ENCODE data around the gene HDAC10. TPM values are rescaled to one million over a fixed set of nuclear protein-coding genes. Genes with fewer than 3 reads are reported as not detected.

Gene HDAC10, protein sequence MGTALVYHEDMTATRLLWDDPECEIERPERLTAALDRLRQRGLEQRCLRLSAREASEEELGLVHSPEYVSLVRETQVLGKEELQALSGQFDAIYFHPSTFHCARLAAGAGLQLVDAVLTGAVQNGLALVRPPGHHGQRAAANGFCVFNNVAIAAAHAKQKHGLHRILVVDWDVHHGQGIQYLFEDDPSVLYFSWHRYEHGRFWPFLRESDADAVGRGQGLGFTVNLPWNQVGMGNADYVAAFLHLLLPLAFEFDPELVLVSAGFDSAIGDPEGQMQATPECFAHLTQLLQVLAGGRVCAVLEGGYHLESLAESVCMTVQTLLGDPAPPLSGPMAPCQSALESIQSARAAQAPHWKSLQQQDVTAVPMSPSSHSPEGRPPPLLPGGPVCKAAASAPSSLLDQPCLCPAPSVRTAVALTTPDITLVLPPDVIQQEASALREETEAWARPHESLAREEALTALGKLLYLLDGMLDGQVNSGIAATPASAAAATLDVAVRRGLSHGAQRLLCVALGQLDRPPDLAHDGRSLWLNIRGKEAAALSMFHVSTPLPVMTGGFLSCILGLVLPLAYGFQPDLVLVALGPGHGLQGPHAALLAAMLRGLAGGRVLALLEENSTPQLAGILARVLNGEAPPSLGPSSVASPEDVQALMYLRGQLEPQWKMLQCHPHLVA
- total RNA-seq, result 52.4 TPM

DNA sequence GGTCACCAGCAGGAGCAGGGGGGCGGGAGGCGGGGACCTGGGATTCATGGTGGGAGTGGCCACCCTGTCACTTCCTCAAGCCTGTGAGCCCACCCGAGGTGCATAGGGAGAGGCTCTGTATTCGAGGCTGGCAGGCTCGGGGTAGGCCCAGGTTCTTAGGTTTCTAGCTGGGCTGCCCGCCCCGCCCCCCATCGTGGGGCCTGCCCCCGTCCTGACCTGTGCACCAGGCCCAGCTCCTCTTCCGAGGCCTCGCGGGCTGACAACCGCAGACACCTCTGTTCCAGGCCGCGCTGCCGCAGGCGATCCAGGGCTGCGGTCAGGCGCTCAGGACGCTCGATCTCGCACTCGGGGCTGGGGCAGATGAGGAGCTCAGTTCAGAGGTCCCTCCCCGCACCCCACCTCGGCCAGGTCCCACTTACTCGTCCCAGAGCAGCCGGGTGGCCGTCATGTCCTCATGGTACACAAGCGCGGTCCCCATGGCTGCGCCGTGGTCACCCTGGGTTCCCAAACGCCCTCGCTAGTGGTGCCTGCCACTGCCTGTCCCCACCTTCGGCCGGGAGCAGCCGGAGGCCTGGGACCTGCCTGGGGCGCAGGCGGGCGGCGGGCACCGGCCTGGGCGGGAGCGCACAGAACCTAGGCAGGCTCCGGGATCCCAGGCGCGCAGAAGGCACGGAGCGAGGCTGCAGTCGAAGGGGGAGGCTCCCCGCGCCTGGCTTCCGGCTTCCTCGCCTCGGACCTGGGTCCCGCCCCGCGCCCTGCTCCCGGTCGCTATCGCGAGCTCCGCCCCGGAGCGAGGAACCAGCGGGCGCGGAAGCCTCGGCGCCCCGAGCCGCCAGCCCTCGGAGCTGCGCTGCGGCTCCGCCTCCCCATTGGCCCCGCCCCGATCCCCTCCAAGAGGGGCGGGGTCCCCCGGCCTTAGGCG lies at the start of gene HDAC10:
HDAC10 (minus strand) TSS at position 711 of the 922 bp plus-strand sequence; CDS start at position 478, 233 bp downstream.
- peak; percentile 82 for DNase-seq (ENCODE audit: low spot score)

DNA sequence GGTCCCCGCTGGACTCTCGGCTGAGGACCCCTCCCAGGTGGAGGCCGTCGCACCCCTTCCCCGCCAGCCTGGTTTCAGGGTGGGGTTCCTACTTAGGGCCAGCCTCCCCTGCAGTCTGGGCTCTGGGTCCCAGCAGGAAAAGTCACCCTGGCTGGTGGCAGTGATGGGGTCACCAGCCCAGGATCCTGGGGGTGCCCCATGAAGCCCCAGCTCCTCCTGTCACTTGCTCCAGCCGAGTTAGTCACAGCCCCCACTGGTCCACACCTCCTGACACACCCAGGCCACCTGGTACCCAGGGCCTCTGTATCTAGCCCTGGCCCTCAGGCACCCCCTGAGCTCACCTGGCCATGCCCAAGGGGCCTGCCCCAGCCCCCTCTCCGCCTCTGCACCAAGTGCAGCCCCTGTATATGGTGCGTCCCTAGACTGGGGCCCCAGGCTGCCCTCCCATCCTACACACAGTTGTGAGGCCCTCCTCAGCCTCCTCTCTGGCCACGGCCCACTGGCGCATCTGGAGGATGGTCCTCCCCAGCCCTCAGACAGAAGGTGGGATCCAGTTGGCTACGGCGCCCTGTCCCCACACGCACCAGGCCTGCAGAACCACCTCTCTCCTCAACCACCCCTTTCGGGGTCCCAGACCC lies 49.7 kb upstream of the HDAC10 start:
- no peak for DNase-seq (ENCODE audit: low spot score)

DNA sequence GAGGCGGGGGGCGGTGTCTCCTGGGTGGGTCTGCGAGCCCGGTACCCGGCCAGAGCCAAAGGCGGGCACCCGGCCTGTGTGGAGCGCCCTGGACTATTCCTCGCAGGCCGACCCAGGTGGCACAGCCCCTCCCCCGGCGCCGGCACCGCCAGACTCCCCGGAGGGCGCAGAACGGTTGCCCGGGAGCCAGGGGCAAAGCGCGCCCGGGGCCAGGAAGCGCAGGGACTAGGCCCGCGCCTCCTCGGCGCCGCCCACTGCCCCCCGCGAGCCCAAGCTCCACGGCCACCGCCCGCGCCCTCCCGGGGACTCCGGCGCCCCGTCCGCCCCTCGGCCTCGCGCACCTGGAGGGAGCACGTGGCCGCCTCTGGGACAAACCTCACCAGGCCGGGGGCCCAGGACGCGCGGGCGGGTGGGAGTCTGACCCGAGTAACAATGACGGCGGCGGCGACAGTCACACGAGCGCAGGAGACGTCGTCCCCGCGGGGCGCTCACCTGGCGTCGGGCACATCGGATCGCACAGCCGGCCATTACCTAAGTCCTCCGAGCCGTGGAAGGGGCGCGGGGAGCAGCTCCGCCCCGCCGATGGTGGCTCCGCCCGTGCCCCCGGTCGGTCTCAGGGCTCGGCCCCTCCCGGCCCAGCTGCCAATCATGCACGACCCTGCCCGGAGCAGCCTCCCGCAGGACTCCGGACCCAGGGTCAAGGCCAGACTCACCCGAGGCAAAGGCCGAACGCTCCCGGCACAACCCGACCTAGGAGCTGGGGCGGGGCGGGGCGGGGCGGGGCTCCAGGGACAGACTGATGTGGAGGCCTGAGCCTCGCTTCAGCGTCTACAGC lies 48.9 kb upstream of the HDAC10 start:
- DNase-seq (ENCODE audit: low spot score), result no peak

DNA sequence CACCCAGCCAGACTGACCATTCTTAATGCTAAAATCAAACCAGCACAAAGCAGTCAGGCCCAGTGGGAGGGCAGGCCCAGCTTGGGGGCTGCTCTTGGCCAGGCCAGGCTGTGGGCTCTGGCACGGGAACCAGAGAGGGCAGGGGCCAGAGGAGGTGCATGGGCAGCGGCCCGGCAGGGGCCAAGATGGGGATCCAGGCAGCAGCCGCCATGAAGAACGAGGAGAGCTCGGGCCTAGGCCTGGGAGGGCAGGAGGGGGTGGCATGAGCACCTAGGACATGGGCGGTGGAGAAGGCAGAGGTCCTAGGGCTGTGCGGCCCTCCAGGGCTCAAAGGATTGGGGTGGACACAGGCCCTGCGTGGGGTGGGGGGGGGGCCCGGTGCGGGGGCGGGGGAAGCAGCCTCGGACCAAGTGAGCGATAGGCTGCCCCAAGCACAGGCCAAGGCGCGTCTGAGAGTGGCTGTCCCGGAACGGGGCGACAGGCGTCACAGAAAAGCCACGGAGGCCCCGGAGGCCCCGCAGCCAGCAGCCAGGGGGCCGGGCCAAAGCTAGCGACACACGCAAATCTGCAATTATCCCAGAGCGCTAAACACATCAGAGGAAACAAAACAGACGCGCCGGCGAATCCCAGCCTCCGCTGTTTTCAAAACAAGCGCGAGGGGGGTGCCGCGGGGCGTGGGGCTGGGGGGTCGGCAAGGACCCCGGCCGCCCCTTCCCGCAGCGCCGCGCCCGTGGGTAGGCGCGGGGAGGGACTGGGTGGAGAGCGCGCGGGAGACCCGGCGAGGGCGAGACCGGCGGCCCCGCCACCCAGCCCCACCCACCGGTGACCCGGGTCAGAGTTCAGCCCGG lies 48.1 kb upstream of the HDAC10 start:
- DNase-seq (ENCODE audit: low spot score), result no peak

DNA sequence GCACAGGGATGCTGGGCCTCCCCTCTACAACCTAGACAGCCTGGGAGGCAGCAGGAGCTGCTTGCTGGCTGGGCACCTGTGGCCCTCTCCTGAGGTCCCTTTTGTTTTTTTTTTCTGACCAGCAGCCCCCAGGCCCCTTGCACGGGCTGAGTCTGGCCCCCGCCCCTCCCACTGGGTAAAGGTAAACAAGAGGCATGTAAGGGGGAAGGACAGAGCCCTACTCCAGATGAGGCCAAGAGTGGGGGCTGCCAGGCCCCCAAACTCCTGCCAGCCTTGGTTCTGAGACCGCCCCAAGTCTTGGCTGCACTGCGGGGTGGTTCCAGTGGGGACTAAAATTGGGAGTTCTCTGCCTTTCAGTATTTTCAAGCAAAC lies 47.2 kb upstream of the HDAC10 start:
- DNase-seq (ENCODE audit: low spot score), result no peak

DNA sequence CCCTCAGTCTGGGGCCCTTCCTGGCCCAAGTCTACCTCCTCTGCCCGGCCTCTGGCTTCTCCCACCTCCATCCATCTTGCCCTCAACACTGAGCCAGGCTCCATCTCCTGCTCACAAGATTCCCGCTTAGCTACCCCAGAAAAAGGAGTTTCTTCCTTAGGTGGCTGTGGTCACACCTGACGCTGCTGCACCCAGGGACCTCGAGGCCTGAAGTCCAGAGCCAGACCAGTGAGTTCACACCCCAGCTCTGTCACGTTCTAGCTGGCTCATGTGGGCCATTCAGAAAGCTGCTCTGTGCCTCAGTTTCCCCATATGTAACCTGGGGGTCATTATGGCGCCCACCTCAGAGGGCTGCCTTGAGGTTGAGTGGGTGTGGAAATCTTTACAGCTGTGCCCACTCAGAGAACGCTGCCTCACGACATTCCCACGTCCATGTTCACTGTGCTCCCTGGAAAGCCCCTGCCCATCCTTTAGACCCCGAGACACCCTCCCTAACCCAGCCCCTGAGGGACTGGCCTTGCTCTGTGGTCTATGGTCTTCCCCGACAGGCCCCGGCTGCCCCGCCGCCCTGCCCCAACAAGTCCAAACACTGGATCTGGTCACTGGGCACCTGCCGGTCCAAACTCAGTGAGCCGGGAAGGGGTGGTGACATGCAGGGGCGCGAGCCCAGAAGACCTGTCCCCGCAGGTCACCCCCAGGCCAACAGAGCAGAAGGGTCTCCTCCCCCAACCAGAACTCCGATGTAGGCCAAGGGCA lies 46.6 kb upstream of the HDAC10 start:
- DNase-seq (ENCODE audit: low spot score), result no peak

DNA sequence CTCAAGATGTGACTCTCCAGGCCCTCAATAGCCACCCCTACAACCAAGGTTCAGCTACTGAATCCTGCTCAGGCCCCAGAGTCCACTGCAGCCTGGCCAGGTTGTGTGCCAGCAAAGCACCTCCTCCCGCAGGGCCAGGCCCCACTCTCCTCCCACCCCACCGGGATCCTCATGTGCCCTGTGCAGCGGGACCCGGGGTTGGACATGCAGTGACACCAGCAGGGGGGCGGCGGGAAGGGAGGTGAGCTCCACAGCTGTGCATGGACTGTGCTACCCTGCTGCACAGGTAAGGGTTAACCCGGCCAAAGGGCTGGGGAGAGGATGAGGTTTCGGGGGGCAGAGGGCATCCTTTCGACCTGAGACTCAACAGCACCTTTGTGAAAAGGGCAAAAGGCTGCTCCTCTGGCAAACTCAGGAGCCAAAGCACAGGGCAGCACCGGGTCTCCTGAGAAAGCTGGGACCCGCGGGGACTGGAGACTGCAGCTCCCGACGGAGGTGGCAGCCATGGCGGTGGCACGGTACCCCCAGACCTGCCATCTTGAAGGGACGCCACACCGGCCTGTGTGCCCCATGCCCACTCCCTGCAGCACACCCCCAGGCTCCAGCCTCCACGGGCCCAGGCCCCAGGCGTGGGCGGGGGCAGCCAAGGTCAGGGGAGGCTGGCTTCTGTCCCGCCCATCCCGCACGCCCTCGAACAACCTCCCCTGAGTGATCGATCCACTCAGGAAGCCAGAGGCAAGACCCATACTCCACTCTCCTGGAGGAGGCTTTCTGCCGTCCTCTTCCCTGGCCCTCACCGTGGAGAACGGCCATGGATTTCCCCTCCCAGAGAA lies 45.8 kb upstream of the HDAC10 start:
- DNase-seq (ENCODE audit: low spot score), result no peak

DNA sequence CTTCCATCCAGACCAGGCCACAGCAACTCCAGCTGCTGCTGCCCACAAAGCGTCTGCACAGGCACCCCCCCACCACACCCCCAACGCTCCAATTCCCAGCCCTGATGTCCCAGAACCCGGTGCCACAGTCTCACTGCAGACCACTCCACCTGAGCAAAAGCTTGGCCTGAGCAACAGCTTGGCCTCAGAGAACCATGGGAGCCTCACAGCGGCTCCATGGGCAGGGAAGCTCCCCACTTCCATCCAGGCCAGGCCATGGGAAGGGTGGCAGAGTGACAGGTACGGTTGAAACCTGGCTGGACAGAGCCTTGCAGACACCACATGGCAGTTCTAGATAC lies 43.2 kb upstream of the HDAC10 start:
- no peak for DNase-seq (ENCODE audit: low spot score)

DNA sequence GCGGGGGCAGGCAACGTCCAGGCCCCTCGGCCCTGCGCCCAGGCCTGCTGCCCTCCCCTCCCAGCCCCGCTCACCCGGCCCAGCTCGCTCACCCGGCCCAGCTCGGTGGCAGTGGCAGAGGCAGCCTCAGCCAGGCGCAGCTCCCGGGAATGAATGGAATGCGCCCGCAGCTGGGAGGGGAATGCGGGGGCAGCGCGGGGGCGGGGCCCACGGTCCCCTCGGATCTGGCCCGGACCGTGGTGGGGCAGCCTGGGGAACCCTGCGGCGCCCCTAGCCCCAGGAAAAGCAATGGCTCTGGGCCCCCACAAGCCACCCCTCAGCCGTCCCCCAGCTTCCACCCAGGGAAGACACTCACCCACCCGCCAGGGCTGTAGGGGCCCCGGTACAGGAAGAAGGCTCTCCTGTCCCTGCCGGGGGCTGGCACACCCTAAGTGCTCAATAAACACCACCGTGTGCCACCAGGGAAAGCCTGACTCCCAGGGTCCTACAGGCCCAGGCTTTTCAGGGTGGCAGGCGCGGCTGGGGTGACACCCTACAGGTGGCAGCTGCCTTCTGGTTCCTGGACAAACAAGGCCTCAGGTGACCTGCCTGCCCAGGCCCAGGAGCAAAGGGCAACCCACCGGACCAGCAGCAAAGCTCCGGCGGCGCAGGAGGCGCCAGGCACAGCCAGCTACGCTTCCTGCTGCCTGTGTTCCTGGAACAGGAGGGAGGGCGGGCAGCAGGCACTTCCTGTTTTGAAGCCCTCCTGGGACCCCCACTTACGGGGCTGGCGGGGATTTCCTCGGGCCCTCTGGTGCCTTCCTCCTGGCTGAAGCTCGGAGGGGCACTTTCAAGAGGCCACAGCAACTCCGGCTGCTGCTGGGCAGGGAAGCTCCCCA lies 42.6 kb upstream of the HDAC10 start:
- peak; percentile 81 for DNase-seq (ENCODE audit: low spot score)

DNA sequence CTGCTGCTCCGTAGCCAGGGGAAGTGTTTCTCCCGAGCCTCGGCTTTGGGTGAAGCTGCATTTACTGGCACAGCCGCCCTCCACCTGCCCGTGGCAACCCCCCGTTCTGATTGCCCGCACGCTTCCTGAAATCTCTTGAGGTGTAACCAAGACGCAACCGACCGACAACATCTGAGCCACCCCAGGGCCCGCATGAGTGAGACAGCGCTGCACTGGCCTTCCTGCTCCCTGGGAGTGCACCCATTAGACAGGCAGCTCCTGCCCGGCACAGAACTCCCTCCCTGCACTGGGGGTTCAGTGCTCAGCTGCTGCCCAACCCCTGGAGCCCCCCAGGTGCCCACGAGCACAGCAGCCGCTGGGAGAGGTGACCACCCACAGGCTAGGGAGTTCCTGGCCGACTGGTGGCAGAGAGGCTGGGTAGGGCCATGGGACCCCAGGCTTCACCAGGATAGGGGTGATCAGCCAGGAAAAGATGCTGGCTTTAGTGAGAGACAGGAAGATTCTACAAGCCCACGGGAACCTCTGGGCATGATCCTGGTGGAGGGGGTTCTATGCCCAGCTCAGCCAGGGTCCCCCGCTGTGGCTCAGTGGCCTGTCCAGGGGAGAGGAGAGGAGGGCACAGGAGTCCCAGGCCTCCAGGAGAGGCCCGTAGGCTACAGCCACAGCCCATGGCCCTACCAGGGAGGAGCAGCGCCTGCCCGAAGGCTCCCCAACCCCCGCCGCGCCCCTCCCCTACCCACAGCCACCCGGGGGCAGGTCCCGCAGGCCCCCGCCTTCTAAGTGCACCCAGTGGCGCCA lies 41.8 kb upstream of the HDAC10 start:
- DNase-seq (ENCODE audit: low spot score), result no peak

DNA sequence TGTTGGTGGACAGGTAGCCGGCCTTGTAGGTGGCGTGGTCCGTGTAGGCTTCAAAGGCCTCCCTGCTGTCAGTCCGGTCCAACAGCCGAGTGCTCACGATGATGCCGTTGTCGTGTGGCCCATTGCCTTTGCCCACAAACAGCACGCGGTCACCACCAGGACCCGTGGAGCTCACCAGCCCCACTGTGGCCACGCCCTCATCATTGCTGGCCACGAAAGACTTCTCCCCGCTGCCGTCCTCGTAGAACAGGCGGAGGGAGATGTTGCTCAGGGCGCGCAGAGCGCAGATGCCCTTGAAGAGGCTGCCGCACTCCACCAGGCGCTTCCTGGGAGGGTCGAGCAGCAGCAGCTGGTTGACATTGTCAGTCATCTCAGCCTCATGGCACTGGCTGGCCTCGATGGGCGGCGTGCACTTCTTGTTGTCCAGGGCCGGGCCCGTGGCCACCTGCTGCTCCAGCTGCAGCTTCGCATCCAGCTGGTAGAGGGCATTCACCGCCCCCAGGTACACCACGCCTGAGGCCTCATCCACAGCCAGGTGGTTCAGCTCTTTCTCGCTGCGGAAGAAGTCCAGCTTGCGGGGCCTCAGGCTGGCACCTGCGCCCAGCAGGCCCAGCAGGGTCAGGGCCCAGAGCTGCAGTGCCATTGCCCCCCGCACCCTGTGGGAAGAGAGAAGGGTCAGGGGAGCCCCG lies 39.0 kb upstream of the HDAC10 start:
- DNase-seq (ENCODE audit: low spot score), result no peak

DNA sequence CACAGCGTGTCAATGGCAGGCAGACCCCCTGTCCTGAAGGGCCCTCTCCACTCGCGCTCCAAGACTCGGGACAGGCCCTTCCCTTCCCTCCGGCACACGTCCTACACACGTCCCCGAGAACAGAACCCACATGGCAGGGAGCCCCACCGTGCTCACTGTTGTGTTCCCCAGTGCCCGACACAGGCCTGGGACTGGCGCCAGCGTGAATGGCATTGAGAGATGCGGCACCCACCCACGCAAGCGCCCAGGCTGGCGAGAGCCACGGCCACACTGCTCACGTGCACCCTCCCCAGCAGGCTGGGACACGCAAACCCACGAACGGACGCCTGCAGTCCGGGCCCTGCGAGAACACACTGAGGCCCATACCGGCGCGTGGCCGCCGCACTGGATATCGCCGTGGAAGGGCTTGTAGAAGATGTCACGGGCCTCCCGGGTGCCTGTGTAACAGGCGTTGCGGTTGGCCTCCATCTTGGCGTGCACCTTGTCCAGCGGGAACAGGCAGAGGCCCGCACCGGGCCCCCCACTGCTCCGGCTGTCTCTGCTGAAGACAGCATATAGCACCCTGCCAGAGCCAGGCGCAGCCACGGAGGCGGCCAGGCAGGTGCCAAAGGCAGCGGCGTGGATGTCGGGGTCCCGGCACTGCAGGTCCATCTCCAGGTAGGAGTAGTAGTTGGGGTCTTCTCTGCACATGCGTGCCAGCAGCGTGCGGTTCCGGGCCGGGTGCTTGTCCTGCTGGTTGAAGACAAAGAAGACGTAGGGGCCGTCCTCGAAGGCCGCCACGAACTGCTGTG lies 38.3 kb upstream of the HDAC10 start:
- no peak for DNase-seq (ENCODE audit: low spot score)

DNA sequence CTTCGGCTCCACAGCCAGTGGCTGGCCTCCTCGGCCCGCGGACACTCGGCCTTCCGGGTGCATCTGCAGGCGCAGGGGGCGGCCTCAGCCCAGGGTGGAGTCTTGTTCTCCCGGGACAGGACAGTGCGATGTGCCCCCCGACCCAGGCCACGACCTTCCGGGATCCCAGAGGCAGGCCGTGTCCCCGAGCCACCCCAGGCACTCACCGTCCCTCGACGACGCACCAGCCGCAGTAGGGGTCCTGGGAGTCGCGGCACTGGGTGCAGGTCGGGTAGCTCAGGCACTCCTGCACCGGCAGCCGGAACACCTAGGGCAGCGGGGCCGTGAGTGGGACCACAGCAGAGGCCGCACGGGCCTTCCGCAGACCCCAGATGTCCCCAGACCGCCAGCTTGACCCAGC lies 36.7 kb upstream of the HDAC10 start:
- DNase-seq (ENCODE audit: low spot score), result no peak

DNA sequence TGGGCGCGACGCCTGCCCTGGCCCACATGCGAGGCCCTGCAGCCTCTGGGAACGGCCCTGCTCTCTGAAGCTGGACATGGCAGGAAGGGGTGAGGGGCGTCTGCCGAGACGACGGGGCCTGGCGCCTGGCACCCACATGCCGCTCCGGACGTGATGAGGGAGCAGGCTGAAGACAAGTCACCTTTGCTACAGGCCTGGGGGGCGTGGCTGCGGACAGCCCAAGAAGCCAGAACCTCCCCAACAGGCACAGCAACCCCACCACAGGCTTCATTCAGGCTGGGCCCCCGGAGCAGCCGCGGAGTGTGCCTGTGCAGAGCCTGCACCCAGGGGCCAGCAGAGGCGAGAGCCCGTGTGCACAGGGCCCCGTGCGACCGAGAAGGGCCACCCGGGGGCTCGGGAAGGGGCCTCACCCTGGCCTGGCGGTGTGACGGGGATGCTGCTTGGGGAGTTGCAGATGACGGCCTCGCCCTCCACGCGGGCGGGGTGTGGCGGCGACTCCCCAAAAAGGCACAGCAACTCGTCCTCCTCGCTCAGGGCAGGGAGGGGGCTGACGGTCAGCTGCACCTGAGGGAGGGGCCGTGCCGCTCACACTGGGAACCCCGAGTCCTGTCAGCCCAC lies 35.7 kb upstream of the HDAC10 start:
- DNase-seq (ENCODE audit: low spot score), result no peak

DNA sequence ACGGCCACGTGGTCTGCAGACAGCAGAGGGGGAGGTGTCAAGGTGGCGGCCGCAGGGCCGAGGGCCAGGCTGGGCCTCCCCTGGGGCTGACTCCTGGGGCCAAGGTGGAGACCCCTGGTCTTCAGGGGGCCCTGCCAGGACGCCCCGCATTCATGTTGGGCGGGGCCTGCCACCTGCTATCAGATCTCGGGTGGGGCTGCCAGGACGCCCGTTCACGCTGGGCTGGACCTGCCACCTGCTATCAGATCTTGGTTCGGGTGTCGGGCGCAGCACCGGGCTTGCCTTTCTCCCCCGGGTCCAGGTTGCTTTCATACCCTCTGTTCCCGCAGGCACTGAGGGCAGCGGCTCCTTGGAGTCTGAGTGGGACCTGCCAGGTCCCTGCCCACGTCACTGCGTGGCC lies 35.2 kb upstream of the HDAC10 start:
- no peak for DNase-seq (ENCODE audit: low spot score)

Measured in ureter (tissue), 1 donor.